IPS-15b (cell line): ENCODE data around the gene UGT1A9.

Source experiments
- H3K27me3 ChIP-seq: one replicate; pipeline ENCODE4 v1.6.1; 2013; ENCODE audit warnings: low read length; ENCODE audit not compliant: control insufficient read depth, insufficient read depth
- H3K36me3 ChIP-seq: one replicate; pipeline ENCODE4 v1.6.1; 2013; ENCODE audit warnings: low read length; ENCODE audit not compliant: control insufficient read depth, insufficient read depth
- H3K4me1 ChIP-seq: one replicate; pipeline ENCODE4 v1.6.1; 2013; ENCODE audit warnings: mild to moderate bottlenecking, low read length; ENCODE audit not compliant: control insufficient read depth, insufficient read depth
- H3K4me3 ChIP-seq: one replicate; pipeline ENCODE4 v1.5.1; 2013; ENCODE audit warnings: low read depth, low read length
- H3K9ac ChIP-seq: one replicate; pipeline ENCODE4 v1.6.1; 2013; ENCODE audit warnings: low read depth, mild to moderate bottlenecking, low read length
- H3K9me3 ChIP-seq: one replicate; pipeline ENCODE4 v1.6.1; 2013; ENCODE audit warnings: mild to moderate bottlenecking, low read length; ENCODE audit not compliant: control insufficient read depth, insufficient read depth

Gene UGT1A9

DNA sequence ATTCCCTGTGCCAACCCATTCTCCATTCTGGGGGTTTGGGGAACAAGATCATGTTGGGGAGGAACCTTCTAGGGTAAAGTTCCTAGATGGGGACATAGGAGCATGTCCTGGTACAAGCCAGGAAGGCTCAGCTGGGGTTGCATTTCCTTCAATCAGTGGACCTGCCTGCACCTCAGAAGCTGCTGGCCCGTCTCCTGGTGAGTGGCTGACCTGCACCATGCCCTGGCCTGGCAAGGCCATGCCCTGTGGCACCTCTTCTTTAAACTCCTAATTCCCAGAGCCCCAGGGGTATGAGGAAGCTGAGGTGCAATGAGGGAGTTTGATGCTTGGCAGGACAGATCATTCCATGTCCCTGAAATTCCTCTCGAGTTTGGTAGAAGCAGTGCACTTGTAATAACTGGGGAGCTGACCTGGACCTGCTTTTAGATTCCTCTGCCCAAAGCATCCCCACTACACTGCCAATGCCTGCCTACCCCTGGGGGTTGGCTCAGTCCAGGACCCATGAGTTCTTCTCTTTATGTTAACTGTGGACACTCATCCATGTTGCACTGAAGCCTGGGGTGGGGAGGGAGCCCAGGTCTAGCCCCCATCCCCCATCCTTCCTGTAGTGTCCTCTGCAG, 131.7 kb downstream of the UGT1A9 start:
- H3K9ac ChIP-seq, result no peak overlapping the region
- no peaks in the 10 kb centered on the region for H3K36me3 ChIP-seq
- no peaks in the 10 kb centered on the region for H3K4me1 ChIP-seq
- no peaks in the 10 kb centered on the region for H3K9me3 ChIP-seq
- no peak overlapping the region for H3K4me3 ChIP-seq
- no peaks in the 10 kb centered on the region for H3K27me3 ChIP-seq

DNA sequence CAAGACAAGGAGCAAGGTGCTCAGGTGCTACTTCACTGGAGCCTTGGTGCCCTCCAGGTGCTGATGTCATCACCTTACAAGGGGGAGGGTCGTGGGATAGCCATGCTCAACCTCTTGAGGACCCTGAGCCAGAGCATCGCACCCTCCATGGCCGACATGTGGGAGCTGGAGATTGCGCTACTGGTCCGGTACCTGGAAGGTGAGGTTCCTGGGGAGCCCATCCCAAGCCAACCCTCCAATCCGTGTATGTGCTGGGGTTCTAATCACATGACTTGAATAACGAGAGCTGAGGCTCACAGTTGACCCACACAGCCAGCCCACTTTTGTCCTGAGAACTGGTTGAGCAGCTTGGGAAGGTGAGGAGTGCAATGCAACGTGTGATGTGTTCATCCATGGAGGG, 132.3 kb downstream of the UGT1A9 start:
- H3K4me1 ChIP-seq, result no peaks in the 10 kb centered on the region
- no peaks in the 10 kb centered on the region for H3K9me3 ChIP-seq
- no peak overlapping the region for H3K4me3 ChIP-seq
- no peak overlapping the region for H3K9ac ChIP-seq
- no peaks in the 10 kb centered on the region for H3K36me3 ChIP-seq
- H3K27me3 ChIP-seq, result no peaks in the 10 kb centered on the region

DNA sequence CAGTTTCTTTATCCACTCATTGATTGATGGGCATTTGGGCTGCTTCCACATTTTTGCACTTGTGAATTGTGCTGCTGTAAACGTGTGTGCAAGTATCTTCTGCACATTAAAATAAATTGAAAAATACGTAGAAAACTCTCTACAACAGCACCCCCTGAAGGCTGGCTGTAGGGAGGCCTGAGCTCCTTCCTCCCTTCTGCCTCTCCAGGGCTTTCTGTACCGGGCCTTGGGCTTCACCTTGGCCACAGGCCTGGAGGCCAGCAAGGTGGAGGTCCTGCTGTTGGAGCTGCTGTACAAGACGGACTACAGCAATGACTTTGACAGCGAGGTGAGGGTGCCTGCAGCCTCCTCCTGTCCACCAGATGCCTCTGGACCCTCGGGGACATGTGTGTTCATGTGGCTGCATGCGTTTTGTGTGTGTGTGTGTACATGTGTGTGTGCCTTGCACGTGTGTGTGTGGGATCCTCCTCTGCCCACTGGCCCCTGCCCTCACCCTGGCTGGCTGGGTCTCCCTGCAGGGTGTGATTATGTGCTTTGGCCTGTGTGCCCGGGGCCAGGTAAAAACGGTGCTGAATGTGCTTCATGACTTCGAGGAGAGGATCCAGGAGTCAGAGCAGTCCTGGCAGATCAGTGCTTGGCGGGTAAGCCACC, 135.6 kb downstream of the UGT1A9 start:
- H3K4me3 ChIP-seq, result no peak overlapping the region
- H3K9me3 ChIP-seq, result no peaks in the 10 kb centered on the region
- H3K27me3 ChIP-seq, result no peaks in the 10 kb centered on the region
- H3K36me3 ChIP-seq, result no peaks in the 10 kb centered on the region
- H3K4me1 ChIP-seq, result no peaks in the 10 kb centered on the region
- no peak overlapping the region for H3K9ac ChIP-seq

DNA sequence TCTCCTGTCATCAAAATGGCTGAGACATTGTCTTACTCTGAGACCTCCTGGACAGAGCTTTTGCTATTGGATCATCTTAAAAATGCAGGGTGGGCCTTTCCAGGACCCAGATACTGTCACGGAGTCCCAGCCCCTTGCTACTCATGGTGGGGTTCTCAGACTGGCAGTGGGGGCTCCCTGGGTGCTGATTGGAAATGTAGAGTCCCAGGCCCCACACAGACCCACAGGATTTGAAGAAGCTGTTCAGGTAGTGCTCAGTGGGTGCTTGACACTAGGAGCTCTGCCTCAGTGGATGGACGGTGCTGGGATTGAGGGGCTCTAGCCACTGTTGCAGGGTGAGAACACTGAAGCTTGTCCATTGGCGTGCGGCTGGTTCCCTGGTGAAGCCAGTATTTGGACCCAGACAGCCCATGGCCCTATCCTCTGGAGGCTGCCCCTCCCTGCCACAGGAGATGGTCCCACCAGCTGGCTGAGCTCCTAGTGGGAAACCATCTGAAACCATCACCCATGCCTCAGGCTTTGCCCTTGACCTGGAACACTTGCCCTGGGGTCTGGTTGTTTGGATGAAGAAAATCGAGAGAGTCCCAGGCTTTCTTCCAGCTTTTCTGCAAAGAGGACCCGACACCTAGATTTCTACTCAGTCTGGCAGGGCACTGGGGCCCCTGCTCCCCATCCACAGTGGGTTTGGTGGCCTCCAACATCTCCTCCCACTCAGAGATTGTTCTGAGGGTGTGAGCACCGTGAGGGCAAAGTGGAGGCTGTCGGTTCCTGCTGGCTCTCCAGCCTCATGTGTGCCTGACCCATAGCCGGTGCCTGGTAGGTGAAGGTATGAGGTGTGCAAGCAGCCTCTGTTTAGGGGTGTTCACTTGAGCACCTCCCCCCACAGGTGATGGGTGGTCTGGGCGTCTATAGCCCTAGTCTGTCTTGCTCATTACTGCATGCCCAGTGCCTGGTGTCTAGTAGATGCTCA, 136.6 kb downstream of the UGT1A9 start:
- Histone ChIP-seq H3K9ac (no peak overlapping the region), H3K36me3 (no peaks in the 10 kb centered on the region), H3K4me1 (no peaks in the 10 kb centered on the region), H3K4me3 (no peak overlapping the region), H3K9me3 (no peaks in the 10 kb centered on the region), H3K27me3 (no peaks in the 10 kb centered on the region)

DNA sequence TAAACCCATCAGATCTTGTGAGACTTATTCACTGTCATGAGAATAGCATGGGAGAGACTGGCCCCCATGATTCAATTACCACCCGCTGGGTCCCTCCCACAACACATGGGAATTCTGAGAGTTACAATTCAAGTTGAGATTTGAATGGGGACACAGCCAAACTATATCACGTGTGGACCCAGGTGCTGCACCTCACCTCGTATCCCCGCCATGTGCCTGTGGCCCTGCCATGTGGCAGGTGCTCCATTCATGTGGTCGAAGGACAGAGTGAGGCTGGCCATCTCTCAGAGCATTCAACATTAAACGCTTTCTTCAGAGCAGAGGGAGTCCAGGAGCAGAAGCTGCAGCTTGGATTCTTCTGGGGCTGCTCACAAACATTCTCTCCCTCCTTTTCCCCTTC, 138.7 kb downstream of the UGT1A9 start:
- no peaks in the 10 kb centered on the region for H3K36me3 ChIP-seq
- H3K9ac ChIP-seq, result no peak overlapping the region
- no peaks in the 10 kb centered on the region for H3K4me1 ChIP-seq
- no peaks in the 10 kb centered on the region for H3K9me3 ChIP-seq
- no peak overlapping the region for H3K4me3 ChIP-seq
- no peaks in the 10 kb centered on the region for H3K27me3 ChIP-seq

DNA sequence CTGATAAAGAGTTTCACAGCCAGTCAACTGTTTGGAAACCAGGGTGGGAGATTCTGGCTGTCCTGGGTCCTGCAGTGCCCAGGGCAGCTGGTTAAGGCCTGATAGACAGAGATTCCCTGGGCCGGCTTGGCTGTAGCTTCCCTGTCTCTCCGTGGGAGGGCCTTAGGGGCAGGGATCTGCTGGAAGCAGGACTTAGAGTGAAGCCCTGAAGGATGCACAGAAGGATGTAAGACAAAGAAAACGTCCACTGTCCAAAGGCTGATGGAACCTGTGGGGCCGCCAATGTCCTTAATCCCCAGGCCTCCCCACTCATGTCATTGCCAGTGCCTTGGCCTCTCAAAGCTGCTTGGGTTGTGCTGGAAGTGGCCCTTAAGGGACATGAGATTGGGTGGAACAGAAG, 139.4 kb downstream of the UGT1A9 start:
- Histone ChIP-seq H3K9me3 (no peaks in the 10 kb centered on the region), H3K4me3 (no peak overlapping the region), H3K27me3 (no peaks in the 10 kb centered on the region), H3K36me3 (no peaks in the 10 kb centered on the region), H3K9ac (no peak overlapping the region), H3K4me1 (no peaks in the 10 kb centered on the region)

DNA sequence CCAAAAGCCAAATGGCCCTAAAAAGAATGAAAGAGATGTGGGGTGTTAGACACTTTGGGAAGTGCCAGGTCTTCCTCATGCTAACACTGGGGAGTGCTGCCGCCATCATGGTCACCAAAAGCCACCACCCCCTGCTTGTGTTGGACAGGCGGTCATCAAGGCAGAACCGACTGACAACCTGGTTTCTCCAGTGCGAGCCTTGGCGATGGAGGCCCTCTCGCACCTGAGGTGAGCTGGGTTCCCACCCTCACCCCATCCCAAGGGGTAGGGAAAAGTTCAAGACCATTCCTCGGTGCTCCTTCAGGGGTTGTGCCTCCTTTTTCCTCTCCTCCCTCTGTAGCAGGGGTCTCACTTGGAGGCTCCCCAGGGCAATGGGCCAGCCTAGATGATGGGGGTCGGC, 140.0 kb downstream of the UGT1A9 start:
- no peaks in the 10 kb centered on the region for H3K27me3 ChIP-seq

DNA sequence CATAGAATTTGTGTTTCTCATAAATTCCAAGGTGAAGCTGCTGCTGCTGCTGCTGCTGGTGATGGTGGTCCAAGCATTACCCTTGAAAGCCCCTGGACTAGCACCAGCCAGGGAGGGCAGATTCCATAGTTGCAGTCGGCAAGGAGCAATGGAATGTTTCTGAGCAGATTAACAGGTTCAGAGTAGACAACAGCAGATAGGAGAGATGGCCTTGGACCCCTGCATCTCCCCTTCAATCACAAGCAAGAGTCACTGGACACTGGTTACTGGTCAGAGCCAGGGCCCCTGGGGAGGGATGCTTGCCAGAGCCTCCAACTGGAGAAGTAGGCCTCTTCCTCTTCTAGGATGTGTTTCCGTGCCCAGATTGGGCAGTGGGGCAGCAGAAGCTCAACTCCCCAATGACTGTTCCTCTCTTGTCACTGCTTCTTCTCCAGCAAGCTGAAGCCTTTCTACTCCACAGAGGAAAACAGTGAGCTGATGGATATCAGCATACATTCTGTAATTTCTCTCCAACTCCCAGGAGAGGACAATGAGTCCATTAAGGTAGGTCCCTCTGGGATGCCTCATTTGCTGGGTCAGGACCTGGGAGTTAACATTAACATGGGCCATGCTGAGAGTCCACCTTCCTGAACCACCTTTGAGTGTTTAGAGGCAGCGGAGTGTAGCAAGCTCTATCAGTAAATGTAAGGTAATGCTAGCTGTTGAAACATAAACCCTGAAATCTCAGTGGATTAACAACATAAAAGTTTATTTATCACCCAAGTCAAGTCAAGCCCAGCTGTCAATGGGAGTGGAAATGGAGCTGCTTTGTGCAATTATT, 141.7 kb downstream of the UGT1A9 start:
- Histone ChIP-seq H3K36me3 (no peaks in the 10 kb centered on the region), H3K9me3 (no peaks in the 10 kb centered on the region), H3K9ac (no peak overlapping the region), H3K4me1 (no peaks in the 10 kb centered on the region), H3K4me3 (no peak overlapping the region), H3K27me3 (no peaks in the 10 kb centered on the region)

More for the DNA sequence above, 140.0 kb downstream of the UGT1A9 start:
- Histone ChIP-seq H3K4me1 (no peaks in the 10 kb centered on the region), H3K4me3 (no peak overlapping the region), H3K9me3 (no peaks in the 10 kb centered on the region), H3K36me3 (no peaks in the 10 kb centered on the region), H3K9ac (no peak overlapping the region)

DNA sequence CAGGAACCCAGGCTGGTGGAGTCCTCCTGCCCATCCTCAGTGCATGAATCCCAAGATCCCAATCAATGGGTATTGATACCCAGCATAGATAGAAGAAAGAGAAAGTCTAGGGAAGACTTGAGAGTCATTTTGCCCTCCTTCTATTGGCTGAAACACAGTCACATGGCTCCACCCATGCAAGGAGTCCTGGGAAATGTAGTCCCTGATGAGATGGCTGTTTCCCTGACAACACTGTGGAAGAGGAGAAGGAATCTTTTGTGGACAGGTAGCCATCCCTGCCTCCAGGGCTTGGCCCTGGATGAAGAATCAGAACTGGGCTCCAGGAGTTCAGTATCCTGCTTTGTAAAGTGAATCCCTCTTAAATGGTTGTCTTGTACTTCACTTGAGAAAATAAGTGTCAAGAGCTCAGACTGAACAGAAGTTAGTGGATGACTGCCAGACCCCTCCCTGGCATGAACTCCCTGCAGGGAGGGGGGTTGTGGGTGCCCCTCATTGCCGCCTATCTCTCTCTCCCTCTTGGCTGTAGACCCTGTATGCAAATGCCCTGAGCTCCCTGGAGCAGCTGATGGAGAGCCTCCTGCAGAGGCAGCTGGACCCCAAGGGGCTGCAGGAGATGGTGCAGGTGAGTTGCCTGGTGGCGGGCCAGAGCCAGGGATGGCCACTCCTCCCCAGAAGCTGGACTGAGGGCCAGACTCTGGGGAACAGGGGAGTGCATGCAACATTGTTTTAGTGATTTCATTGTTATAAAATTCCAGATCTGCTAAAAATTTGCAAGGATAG, 142.5 kb downstream of the UGT1A9 start:
- no peak overlapping the region for H3K4me3 ChIP-seq
- no peaks in the 10 kb centered on the region for H3K36me3 ChIP-seq
- no peaks in the 10 kb centered on the region for H3K9me3 ChIP-seq
- no peak overlapping the region for H3K9ac ChIP-seq
- H3K4me1 ChIP-seq, result no peaks in the 10 kb centered on the region
- no peaks in the 10 kb centered on the region for H3K27me3 ChIP-seq

DNA sequence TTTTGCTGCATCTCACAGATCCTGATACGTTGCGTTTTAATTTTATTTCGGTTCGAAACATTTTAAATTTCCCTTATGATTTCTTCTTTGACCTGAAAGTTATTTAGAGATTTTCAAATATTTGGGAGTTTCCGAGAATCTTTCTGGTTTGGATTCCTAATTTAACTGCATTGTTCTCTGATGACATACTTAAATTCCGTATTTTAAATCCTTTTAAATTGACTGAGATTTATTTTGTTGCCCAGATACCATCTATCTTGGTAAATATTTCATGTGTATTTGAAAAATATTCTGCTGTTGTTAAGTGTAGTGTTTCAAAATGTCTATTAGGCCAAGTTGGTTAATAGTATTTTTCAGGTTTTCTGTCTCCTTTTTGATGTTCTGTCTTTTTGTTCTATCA, 144.2 kb downstream of the UGT1A9 start:
- Histone ChIP-seq H3K27me3 (no peaks in the 10 kb centered on the region), H3K4me3 (no peak overlapping the region), H3K9me3 (no peaks in the 10 kb centered on the region), H3K4me1 (no peaks in the 10 kb centered on the region), H3K36me3 (no peaks in the 10 kb centered on the region), H3K9ac (no peak overlapping the region)

DNA sequence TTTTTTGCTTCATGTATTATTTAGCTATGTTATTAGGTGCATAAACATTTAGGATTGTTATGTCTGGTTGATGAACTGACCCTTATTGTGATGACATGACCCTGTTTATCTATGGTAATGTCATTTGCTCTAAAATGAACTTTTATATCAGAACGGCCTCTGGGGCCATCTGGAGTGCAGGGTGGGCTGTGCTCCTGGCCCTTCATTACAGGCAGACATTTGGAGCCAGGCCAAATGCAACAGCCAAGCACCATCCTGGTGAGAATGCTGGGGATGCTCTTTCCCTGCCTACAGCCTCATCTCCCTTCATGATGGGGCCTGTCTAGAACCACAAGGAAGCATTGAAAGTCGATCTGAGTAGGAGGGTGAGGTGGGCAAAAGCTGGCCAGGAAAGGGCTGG, 144.6 kb downstream of the UGT1A9 start:
- Histone ChIP-seq H3K9ac (no peak overlapping the region), H3K36me3 (no peaks in the 10 kb centered on the region), H3K27me3 (no peaks in the 10 kb centered on the region), H3K9me3 (no peaks in the 10 kb centered on the region), H3K4me1 (no peaks in the 10 kb centered on the region), H3K4me3 (no peak overlapping the region)
